ENCODE results near the gene AGRP. TPM values are rescaled to one million over a fixed set of nuclear protein-coding genes. Genes with fewer than 3 reads are reported as not detected.
A peak's percentile ranks its signal among the peaks of the same experiment; 100 is the strongest.

Gene AGRP
- total and polyA plus RNA-seq, 10 donors, result 0.15 to 0.91 (median 0.26) TPM; not detected in 6

- intact Hi-C loops (cut with DNase I; ENCODE audit: low total_unique reads), result no loop called here
- TF ChIP-seq POLR2AphosphoS5 (IDR thresholded peaks at IDR 0.05) (peak in 1 of 3 donors; percentile 28), POLR2A (IDR thresholded peaks at IDR 0.05) (no peak), CTCF (IDR thresholded peaks at IDR 0.05 in 8 of 11, conservative IDR thresholded peaks at IDR 0.05 in 3 of 11) (no peak)
- peaks cover 0 to 95% (median 49%) of the 10 kb centered on the region in 6 donors for H3K36me3 ChIP-seq
- H3K4me3 ChIP-seq, result no peak overlapping the region
- no peaks in the 10 kb centered on the region for H3K27me3 ChIP-seq (replicated peaks in 1 of 7)
- H3K9me3 ChIP-seq, result no peaks in the 10 kb centered on the region
- peak overlapping the region in 3 of 8 donors; percentile 4 to 47 (median 10) for H3K27ac ChIP-seq
- DNase-seq, result no peak
- 75 to 89% (median 83%) methylated on average over 12 of the region's 12 CpGs for WGBS, 5 donors
- peaks cover 18 to 100% (median 57%) of the 10 kb centered on the region in 6 donors for H3K4me1 ChIP-seq
These were observed 32.2 kb downstream of the AGRP start for GRCh38 chr16:67451061-67451703.

- no peak for DNase-seq
- intact Hi-C loops (cut with DNase I; ENCODE audit: low total_unique reads), result no loop called here
- no peak overlapping the region for H3K4me3 ChIP-seq
- H3K27ac ChIP-seq, result peak overlapping the region in 2 of 8 donors; percentile 13 to 47
- peaks cover 0 to 100% (median 58%) of the 10 kb centered on the region in 6 donors for H3K36me3 ChIP-seq
- peaks cover 18 to 100% (median 63%) of the 10 kb centered on the region in 6 donors for H3K4me1 ChIP-seq
- TF ChIP-seq POLR2A (IDR thresholded peaks at IDR 0.05), result no peak
- no peak for TF ChIP-seq CTCF (IDR thresholded peaks at IDR 0.05 in 8 of 11, conservative IDR thresholded peaks at IDR 0.05 in 3 of 11)
- peak in 1 of 3 donors; percentile 27 for TF ChIP-seq POLR2AphosphoS5 (IDR thresholded peaks at IDR 0.05)
- 79 to 96% (median 91%) methylated on average over 3 of the region's 3 CpGs for WGBS, 5 donors
- H3K9me3 ChIP-seq, result no peaks in the 10 kb centered on the region
- no peaks in the 10 kb centered on the region for H3K27me3 ChIP-seq (replicated peaks in 1 of 7)
These were observed 33.6 kb downstream of the AGRP start for GRCh38 chr16:67449739-67450138.

- Histone ChIP-seq H3K27ac (peak overlapping the region in 2 of 8 donors; percentile 13 to 47), H3K4me3 (no peak overlapping the region), H3K27me3 (replicated peaks in 1 of 7) (no peaks in the 10 kb centered on the region), H3K9me3 (no peaks in the 10 kb centered on the region), H3K36me3 (peaks cover 0 to 100% (median 62%) of the 10 kb centered on the region in 6 donors), H3K4me1 (peaks cover 20 to 100% (median 65%) of the 10 kb centered on the region in 6 donors)
- WGBS, 5 donors, result 30 to 89% (median 72%) methylated on average over 2 of the region's 2 CpGs
- intact Hi-C loops (cut with DNase I; ENCODE audit: low total_unique reads), result no loop called here
- TF ChIP-seq CTCF (IDR thresholded peaks at IDR 0.05 in 8 of 11, conservative IDR thresholded peaks at IDR 0.05 in 3 of 11) (no peak), POLR2AphosphoS5 (IDR thresholded peaks at IDR 0.05) (no peak), POLR2A (IDR thresholded peaks at IDR 0.05) (no peak)
- DNase-seq, result no peak
These were observed 34.0 kb downstream of the AGRP start for GRCh38 chr16:67449336-67449735.

GRCh38 chr16:67448580-67448979 lies 34.8 kb downstream of the AGRP start:
- peak overlapping the region in 1 of 8 donors; percentile 47 for H3K27ac ChIP-seq

More at GRCh38 chr16:67448580-67448979, 34.8 kb downstream of the AGRP start:
- 91 to 99% (median 96%) methylated on average over 5 of the region's 5 CpGs for WGBS, 5 donors
- intact Hi-C loops (cut with DNase I; ENCODE audit: low total_unique reads), result no loop called here
- Histone ChIP-seq H3K4me1 (peaks cover 28 to 100% (median 68%) of the 10 kb centered on the region in 6 donors), H3K36me3 (peaks cover 0 to 100% (median 68%) of the 10 kb centered on the region in 6 donors), H3K9me3 (no peaks in the 10 kb centered on the region), H3K27me3 (replicated peaks in 1 of 7) (no peaks in the 10 kb centered on the region), H3K4me3 (no peak overlapping the region)
- DNase-seq, result no peak
- TF ChIP-seq POLR2AphosphoS5 (IDR thresholded peaks at IDR 0.05), result no peak
- TF ChIP-seq POLR2A (IDR thresholded peaks at IDR 0.05), result no peak
- TF ChIP-seq CTCF (IDR thresholded peaks at IDR 0.05 in 8 of 11, conservative IDR thresholded peaks at IDR 0.05 in 3 of 11), result no peak

All from spleen (tissue), 11 donors.